Omental fat pad (tissue), 4 donors: Measurements from ENCODE around the gene NUMB. TPM values are rescaled to one million over a fixed set of nuclear protein-coding genes. Genes with fewer than 3 reads are reported as not detected.
A peak's percentile ranks its signal among the peaks of the same experiment; 100 is the strongest.

Experiments used
- ATAC-seq: fragments of 150-250 bp; one replicate; pipeline ENCODE4 v1.9.1; 2016; ENCODE audit warnings: mild to moderate bottlenecking, moderate library complexity; ENCODE audit not compliant: low FRiP score
- DNase-seq: peaks from one replicate; pipeline ENCODE4 v3.0.0-alpha.2; 2019; ENCODE audit warnings: low spot score
- small RNA-seq: library from RNA; depleted of rRNA; stranded (forward); fragments of <200 nt; gene quantifications from one replicate; pipeline ENCODE3, GENCODE V24; 2016
- total RNA-seq, 4 donors: library from RNA; depleted of rRNA; stranded (reverse); fragments of >200 nt; gene quantifications; one replicate each; pipeline ENCODE4 v1.1.0, GENCODE V29; 2016
- TF ChIP-seq, protein P1 (sequence below), 3 donors: fragments of 450-650 bp; IDR thresholded peaks; one replicate each; pipeline ENCODE4 v1.5.1; 2016 to 2017; ENCODE audit warnings: antibody characterized with exemption in 3 of 3, mild to moderate bottlenecking in 3 of 3, moderate library complexity in 2 of 3

Gene NUMB
- total RNA-seq, 4 donors from 2014 or later = 48.2 to 95.4 (median 62.8) TPM

DNA sequence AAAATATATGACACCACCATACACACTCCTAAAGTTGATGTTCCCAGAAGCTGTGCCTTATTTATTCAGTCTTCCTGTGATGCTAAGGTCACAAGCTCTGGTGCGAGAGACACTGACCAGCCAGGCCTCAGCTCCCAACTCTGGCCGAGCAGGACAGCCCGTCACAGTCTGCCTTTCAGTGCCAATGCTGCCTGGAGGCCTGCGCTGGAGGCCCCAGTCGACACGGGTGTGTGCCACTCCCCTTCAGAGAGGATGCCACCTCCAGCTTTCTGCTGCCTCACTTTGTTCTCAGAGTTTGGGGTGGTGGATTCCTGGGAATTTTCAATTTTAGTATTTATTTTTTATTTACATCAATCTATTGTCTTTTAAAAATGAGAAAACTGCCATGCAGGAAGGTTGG lies 228.3 kb downstream of the NUMB start:
- ATAC-seq (no peak), DNase-seq (no peak)
- TF ChIP-seq, protein P1, sequence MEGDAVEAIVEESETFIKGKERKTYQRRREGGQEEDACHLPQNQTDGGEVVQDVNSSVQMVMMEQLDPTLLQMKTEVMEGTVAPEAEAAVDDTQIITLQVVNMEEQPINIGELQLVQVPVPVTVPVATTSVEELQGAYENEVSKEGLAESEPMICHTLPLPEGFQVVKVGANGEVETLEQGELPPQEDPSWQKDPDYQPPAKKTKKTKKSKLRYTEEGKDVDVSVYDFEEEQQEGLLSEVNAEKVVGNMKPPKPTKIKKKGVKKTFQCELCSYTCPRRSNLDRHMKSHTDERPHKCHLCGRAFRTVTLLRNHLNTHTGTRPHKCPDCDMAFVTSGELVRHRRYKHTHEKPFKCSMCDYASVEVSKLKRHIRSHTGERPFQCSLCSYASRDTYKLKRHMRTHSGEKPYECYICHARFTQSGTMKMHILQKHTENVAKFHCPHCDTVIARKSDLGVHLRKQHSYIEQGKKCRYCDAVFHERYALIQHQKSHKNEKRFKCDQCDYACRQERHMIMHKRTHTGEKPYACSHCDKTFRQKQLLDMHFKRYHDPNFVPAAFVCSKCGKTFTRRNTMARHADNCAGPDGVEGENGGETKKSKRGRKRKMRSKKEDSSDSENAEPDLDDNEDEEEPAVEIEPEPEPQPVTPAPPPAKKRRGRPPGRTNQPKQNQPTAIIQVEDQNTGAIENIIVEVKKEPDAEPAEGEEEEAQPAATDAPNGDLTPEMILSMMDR (IDR thresholded peaks at IDR 0.05) = no peak

GRCh38 chr14:73227812-73228781 lies 230.2 kb downstream of the NUMB start:
- DNase-seq = peak; percentile 63
- peak; percentile 89 for ATAC-seq
- TF ChIP-seq, protein P1 (IDR thresholded peaks at IDR 0.05) = no peak

DNA sequence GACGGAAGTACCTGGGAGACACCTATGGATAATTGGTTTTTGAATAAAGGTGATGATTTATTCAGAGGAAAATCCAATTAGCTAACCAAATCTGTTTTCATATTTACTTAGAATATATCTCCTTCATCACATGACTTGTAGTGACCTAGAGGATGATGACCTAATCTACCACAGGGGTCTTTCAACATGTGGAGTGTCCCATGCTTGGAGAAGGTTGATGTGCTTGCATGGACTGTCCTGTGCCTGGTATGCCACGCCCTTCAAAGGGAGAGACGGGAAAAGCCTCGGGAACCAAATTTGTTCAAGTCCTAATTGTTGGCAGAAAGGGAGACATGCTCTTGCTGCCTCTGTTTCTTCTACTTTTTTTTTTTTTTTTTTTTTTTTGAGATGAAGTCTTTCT lies 232.8 kb downstream of the NUMB start:
- no peak for ATAC-seq
- no peak for DNase-seq
- TF ChIP-seq, protein P1 (IDR thresholded peaks at IDR 0.05) = no peak

Small RNAs within 50 kb of the gene (small RNA-seq; reads per million reads assigned to genes)
- not detected for gene RNU6-419P

Other genes starting within 250 kb of the NUMB start
- gene PAPLN, start 221.0 kb downstream of the NUMB start, total RNA-seq = 10 to 100 TPM; 15.4 to 82.6 (median 34.1) TPM
- 10 to 100 TPM; 12.3 to 21.1 (median 13.5) TPM for gene RIOX1, start 32.4 kb upstream of the NUMB start, total RNA-seq
- gene ACOT1, start 78.6 kb upstream of the NUMB start, total RNA-seq = 10 to 100 TPM in 3 of 4 donors, 1 to 10 TPM in 1; 4.9 to 41.6 (median 16.3) TPM
- gene HEATR4, start 100.4 kb upstream of the NUMB start, total RNA-seq = under 1 TPM in 3 of 4 donors, not detected in 1; 0.50 to 0.96 (median 0.56) TPM
- 100 to 1,000 TPM in 2 of 4 donors, 10 to 100 TPM in 2; 22.8 to 238 (median 99.4) TPM for gene ACOT2, start 110.7 kb upstream of the NUMB start, total RNA-seq
- 1 to 10 TPM; 1.7 to 6.5 (median 2.4) TPM for gene ACOT4, start 133.3 kb upstream of the NUMB start, total RNA-seq
- gene ACOT6, start 154.0 kb upstream of the NUMB start, total RNA-seq = under 1 TPM in 1 of 4 donors, not detected in 3; 0.63 TPM
- gene DNAL1, start 186.4 kb upstream of the NUMB start, total RNA-seq = 10 to 100 TPM in 1 of 4 donors, 1 to 10 TPM in 3; 7.7 to 11.5 (median 8.1) TPM